HCT116 (cell line): ENCODE results near the gene CAST. TPM values are rescaled to one million over a fixed set of nuclear protein-coding genes. Genes with fewer than 3 reads are reported as not detected.

ENCODE experiments used
- ATAC-seq: fragments of 200-7000 bp; cut with Tn5 transposase; 2 replicates; pipeline ENCODE4 v1.9.1; 2020; ENCODE audit warnings: mild to moderate bottlenecking, moderate library complexity
- BruUV-seq: library from RNA; stranded (reverse); fragments of 400-500 nt; replicated peaks from 2 replicates; lab custom pipeline; 2021; lab: Mats Ljungman, UMichigan
- CTCF ChIA-PET: fragments of 300-600 bp; sonication (Branson Sonifier 250); formaldehyde crosslinking; loops from one replicate; lab custom pipeline; 2021; ENCODE audit warnings: antibody characterized with exemption; lab: Charles Lee
- POLR2A ChIA-PET: fragments of 300-600, 350-600 bp; sonication (Branson Sonifier 250); formaldehyde crosslinking; loops from one replicate; lab custom pipeline; 2021; ENCODE audit warnings: antibody characterized with exemption; lab: Charles Lee
- RAD21 ChIA-PET, 2 experiments: fragments of 300-600 bp; sonication (Branson Sonifier 250); formaldehyde crosslinking; loops; one replicate each; lab custom pipeline; 2023; ENCODE audit warnings: low total read pairs in 2 of 2; ENCODE audit not compliant: uncharacterized antibody in 2 of 2, unreplicated experiment in 2 of 2, low non-redundant PET in 1 of 2; lab: Charles Lee
- DNase-seq: peaks from one replicate; pipeline ENCODE4 v3.0.0-alpha.2; 2010; ENCODE audit warnings: low read depth, low spot score
- H2AFZ ChIP-seq: fragments of 200-600 bp; shearing (Covaris generic), sonication (generic); 2 replicates; pipeline ENCODE4 v1.6.1; 2017; ENCODE audit warnings: low read depth, mixed run types, mixed read lengths, antibody characterized with exemption, low read length; ENCODE audit not compliant: poor library complexity, severe bottlenecking
- H3K27ac ChIP-seq: 2 replicates; pipeline ENCODE4 v1.5.1; 2012; ENCODE audit warnings: low read depth, low read length
- H3K27me3 ChIP-seq: fragments of 200-600 bp; sonication (generic); 2 replicates; pipeline ENCODE4 v1.6.1; 2016; ENCODE audit warnings: mixed run types, low read length, mixed read lengths; ENCODE audit not compliant: insufficient read depth
- H3K36me3 ChIP-seq, 2 experiments: fragments of 200-500 bp in 1 of 2; fragments of 200-600 bp in 1 of 2; sonication (Bioruptor generic) in 1 of 2; sonication (generic) in 1 of 2; 2 replicates each; pipeline versions ENCODE4 v1.5.1 to v1.6.1; 2014 to 2016; ENCODE audit warnings: low read length in 2 of 2, inconsistent platforms in 1 of 2, mixed read lengths in 1 of 2, mixed run types in 1 of 2; ENCODE audit not compliant: insufficient read depth in 2 of 2, control insufficient read depth in 1 of 2
- H3K4me1 ChIP-seq, 2 experiments: fragments of 200-600 bp in 1 of 2; sonication (generic) in 1 of 2; 2 replicates each; pipeline versions ENCODE4 v1.5.1 to v1.6.1; 2012 to 2017; ENCODE audit warnings: low read length in 2 of 2, inconsistent platforms in 1 of 2, mild to moderate bottlenecking in 1 of 2, mixed read lengths in 1 of 2, mixed run types in 1 of 2, moderate library complexity in 1 of 2; ENCODE audit not compliant: insufficient read depth in 2 of 2, control insufficient read depth in 1 of 2
- H3K4me2 ChIP-seq: fragments of 200-600 bp; sonication (generic); 2 replicates; pipeline ENCODE4 v1.6.1; 2017; ENCODE audit warnings: mixed run types, low read length, mixed read lengths
- H3K4me3 ChIP-seq, 2 experiments: fragments of 200-600 bp in 1 of 2; sonication (generic) in 1 of 2; replicated peaks in 1 of 2; 2 replicates each; pipeline ENCODE4 v1.5.1; 2011 to 2016; ENCODE audit warnings: low read length in 2 of 2, control low read depth in 1 of 2, low read depth in 1 of 2, mild to moderate bottlenecking in 1 of 2, mixed read lengths in 1 of 2, mixed run types in 1 of 2
- H3K79me2 ChIP-seq: fragments of 200-600 bp; sonication (generic); 2 replicates; pipeline ENCODE4 v1.6.1; 2017; ENCODE audit warnings: mild to moderate bottlenecking, mixed run types, low read length, moderate library complexity, mixed read lengths; ENCODE audit not compliant: insufficient read depth
- H3K9ac ChIP-seq: fragments of 200-600 bp; sonication (generic); 2 replicates; pipeline ENCODE4 v1.6.1; 2016; ENCODE audit warnings: low read length, mixed read lengths
- H3K9me2 ChIP-seq: fragments of 200-600 bp; sonication (generic), shearing (Covaris generic); 2 replicates; pipeline ENCODE4 v1.6.1; 2017; ENCODE audit warnings: mixed run types, mild to moderate bottlenecking, moderate library complexity; ENCODE audit not compliant: insufficient read depth
- H3K9me3 ChIP-seq, 2 experiments: fragments of 200-500 bp in 1 of 2; fragments of 200-600 bp in 1 of 2; sonication (Bioruptor generic) in 1 of 2; sonication (generic) in 1 of 2; 2 replicates each; pipeline ENCODE4 v1.6.1; 2014 to 2017; ENCODE audit warnings: low read length in 2 of 2, mixed read lengths in 2 of 2, inconsistent platforms in 1 of 2, low read depth in 1 of 2, mild to moderate bottlenecking in 1 of 2, mixed run types in 1 of 2, moderate library complexity in 1 of 2; ENCODE audit not compliant: control insufficient read depth in 1 of 2, insufficient read depth in 1 of 2
- H4K20me1 ChIP-seq: fragments of 200-600 bp; sonication (generic), shearing (Covaris generic); 2 replicates; pipeline ENCODE4 v1.6.1; 2017; ENCODE audit warnings: mixed run types, mild to moderate bottlenecking, moderate library complexity; ENCODE audit not compliant: insufficient read depth
- ATF3 ChIP-seq: IDR thresholded peaks from 2 replicates; pipeline ENCODE4 v1.6.1; 2012
- CBX3 ChIP-seq: IDR thresholded peaks from 2 replicates; pipeline ENCODE4 v1.6.1; 2012; ENCODE audit warnings: low read depth
- CEBPB ChIP-seq: IDR thresholded peaks from 2 replicates; pipeline ENCODE4 v1.6.1; 2012; ENCODE audit warnings: low read depth
- EGR1 ChIP-seq: IDR thresholded peaks from 2 replicates; pipeline ENCODE4 v1.6.1; 2012; ENCODE audit warnings: low read depth
- ELF1 ChIP-seq: IDR thresholded peaks from 2 replicates; pipeline ENCODE4 v1.6.1; 2012; ENCODE audit warnings: low read depth, borderline replicate concordance
- EZH2 ChIP-seq: fragments of 200-600 bp; sonication (generic); IDR thresholded peaks from 2 replicates; pipeline ENCODE4 v1.6.1; 2017; ENCODE audit warnings: antibody characterized with exemption, mixed run types
- EZH2phosphoT487 ChIP-seq: fragments of 200-600 bp; IDR thresholded peaks from 2 replicates; pipeline ENCODE4 v1.6.1; 2018; ENCODE audit warnings: antibody characterized with exemption, borderline replicate concordance
- JUND ChIP-seq: IDR thresholded peaks from 2 replicates; pipeline ENCODE4 v1.6.1; 2012
- MAX ChIP-seq: IDR thresholded peaks from 2 replicates; pipeline ENCODE4 v1.6.1; 2012
- POLR2A ChIP-seq: IDR thresholded peaks from 2 replicates; pipeline ENCODE4 v1.7.0; 2011; ENCODE audit warnings: borderline replicate concordance; ENCODE audit not compliant: insufficient read depth, insufficient read length; ENCODE audit errors: extremely low read depth
- POLR2AphosphoS5 ChIP-seq: IDR thresholded peaks from 2 replicates; pipeline ENCODE4 v1.6.1; 2011; ENCODE audit warnings: mild to moderate bottlenecking, low read depth, low read length, moderate library complexity
- RAD21 ChIP-seq: IDR thresholded peaks from 2 replicates; pipeline ENCODE4 v1.6.1; 2012; ENCODE audit warnings: low read depth, mild to moderate bottlenecking
- SIN3A ChIP-seq: IDR thresholded peaks from 2 replicates; pipeline ENCODE4 v1.6.1; 2012; ENCODE audit warnings: low read depth
- SRF ChIP-seq: IDR thresholded peaks from 2 replicates; pipeline ENCODE4 v1.6.1; 2012; ENCODE audit warnings: low read depth
- ZFX ChIP-seq: fragments of 450-650 bp; IDR thresholded peaks from 2 replicates; pipeline ENCODE4 v1.6.1; 2017
- ZNF274 ChIP-seq: fragments of 200-500 bp; sonication (Bioruptor generic); IDR thresholded peaks from 2 replicates; pipeline ENCODE4 v1.6.1; 2014; ENCODE audit warnings: mild to moderate bottlenecking, low read depth, low read length, inconsistent platforms
- intact Hi-C: fragments of 100-400 bp; cut with micrococcal nuclease; formaldehyde crosslinking; loops from 2 replicates; pipeline ENCODE4 v1.10.0; 2022
- total RNA-seq: library from RNA; stranded (reverse); gene quantifications from one replicate; pipeline ENCODE4 v1.2.1, GENCODE V29; 2021; ENCODE audit not compliant: unreplicated experiment
- TF ChIP-seq, protein P1 (sequence below): IDR thresholded peaks from 2 replicates; pipeline ENCODE4 v1.6.1; 2012; ENCODE audit warnings: low read depth

CAST gene
- total RNA-seq, 1 experiment from 2014 or later: 142 TPM

DNA sequence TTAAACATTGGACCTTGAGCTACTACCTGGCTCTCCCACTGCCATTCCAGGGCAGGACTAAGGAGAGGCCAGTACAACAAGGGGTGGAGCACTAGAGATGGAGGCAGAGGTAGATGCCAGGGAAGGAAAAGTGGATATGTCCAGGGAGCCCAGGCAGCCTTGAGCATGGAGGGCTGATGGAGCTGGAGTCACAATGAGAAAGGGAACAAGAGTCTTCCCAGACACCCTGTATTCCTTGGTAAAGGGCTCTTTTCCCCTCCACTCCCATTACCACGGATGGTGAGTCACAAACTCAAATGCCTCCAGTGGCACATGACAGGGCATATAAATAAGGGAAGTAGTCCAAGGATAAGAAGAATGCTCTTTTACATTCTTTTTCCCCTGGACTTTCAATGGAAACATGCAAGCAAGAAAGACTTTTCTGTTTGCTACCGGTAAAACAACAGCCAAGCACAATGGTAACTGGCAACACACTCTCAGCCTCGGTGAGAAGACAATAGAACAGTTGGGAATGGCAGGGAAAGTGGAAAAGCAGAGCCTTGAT is 128.9 kb downstream of the CAST start:
- Histone ChIP-seq H3K4me2 (no peak overlapping the region), H3K4me3 (no peak overlapping the region), H3K27me3 (no peaks in the 10 kb centered on the region), H3K79me2 (no peaks in the 10 kb centered on the region), H3K36me3 (peaks cover 0 to 4% of the 10 kb centered on the region in 2 experiments; a peak in 1 of 4 replicates), H2AFZ (no peak overlapping the region), H4K20me1 (no peaks in the 10 kb centered on the region), H3K9me2 (no peaks in the 10 kb centered on the region), H3K9me3 (no peaks in the 10 kb centered on the region), H3K9ac (no peak overlapping the region), H3K27ac (no peak overlapping the region), H3K4me1 (no peaks in the 10 kb centered on the region)
- DNase-seq (no peak), ATAC-seq (no peak)
- intact Hi-C loops: no loop called here
- ChIA-PET RAD21 (no interaction called here), CTCF (interaction anchor here (0.6 kb wide), 1 partner anchor 38 kb away, joined by 4 read pairs; no protein-coding TSS in a partner anchor), POLR2A (no interaction called here)
- TF ChIP-seq POLR2AphosphoS5: no peak
- no peak for TF ChIP-seq MAX
- no peak for TF ChIP-seq SIN3A
- TF ChIP-seq RAD21: no peak
- TF ChIP-seq CEBPB: no peak
- TF ChIP-seq EZH2: no peak
- no peak for TF ChIP-seq ZFX
- TF ChIP-seq EGR1: no peak
- no peak for TF ChIP-seq JUND
- TF ChIP-seq POLR2A: no peak
- no peak for TF ChIP-seq SRF
- no peak for TF ChIP-seq ATF3
- TF ChIP-seq, protein P1, sequence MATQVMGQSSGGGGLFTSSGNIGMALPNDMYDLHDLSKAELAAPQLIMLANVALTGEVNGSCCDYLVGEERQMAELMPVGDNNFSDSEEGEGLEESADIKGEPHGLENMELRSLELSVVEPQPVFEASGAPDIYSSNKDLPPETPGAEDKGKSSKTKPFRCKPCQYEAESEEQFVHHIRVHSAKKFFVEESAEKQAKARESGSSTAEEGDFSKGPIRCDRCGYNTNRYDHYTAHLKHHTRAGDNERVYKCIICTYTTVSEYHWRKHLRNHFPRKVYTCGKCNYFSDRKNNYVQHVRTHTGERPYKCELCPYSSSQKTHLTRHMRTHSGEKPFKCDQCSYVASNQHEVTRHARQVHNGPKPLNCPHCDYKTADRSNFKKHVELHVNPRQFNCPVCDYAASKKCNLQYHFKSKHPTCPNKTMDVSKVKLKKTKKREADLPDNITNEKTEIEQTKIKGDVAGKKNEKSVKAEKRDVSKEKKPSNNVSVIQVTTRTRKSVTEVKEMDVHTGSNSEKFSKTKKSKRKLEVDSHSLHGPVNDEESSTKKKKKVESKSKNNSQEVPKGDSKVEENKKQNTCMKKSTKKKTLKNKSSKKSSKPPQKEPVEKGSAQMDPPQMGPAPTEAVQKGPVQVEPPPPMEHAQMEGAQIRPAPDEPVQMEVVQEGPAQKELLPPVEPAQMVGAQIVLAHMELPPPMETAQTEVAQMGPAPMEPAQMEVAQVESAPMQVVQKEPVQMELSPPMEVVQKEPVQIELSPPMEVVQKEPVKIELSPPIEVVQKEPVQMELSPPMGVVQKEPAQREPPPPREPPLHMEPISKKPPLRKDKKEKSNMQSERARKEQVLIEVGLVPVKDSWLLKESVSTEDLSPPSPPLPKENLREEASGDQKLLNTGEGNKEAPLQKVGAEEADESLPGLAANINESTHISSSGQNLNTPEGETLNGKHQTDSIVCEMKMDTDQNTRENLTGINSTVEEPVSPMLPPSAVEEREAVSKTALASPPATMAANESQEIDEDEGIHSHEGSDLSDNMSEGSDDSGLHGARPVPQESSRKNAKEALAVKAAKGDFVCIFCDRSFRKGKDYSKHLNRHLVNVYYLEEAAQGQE: no peak
- TF ChIP-seq EZH2phosphoT487: no peak
- TF ChIP-seq ZNF274: no peak
- TF ChIP-seq CBX3: no peak
- TF ChIP-seq ELF1: no peak
- no TSS peak for BruUV-seq
